Progenitor cell of endocrine pancreas (in vitro differentiated cells): Measurements from ENCODE around the gene SMARCAL1. TPM values are rescaled to one million over a fixed set of nuclear protein-coding genes. Genes with fewer than 3 reads are reported as not detected.

Source experiments
- DNase-seq: peaks from one replicate; pipeline ENCODE4 v3.0.0; 2021; ENCODE audit warnings: low spot score; ENCODE audit not compliant: unreplicated experiment
- H3K27ac Mint-ChIP-seq: 2 replicates; pipeline ENCODE4 v1.8.0; 2021; ENCODE audit warnings: mild to moderate bottlenecking, moderate library complexity, mixed read lengths
- H3K27me3 Mint-ChIP-seq: 2 replicates; pipeline ENCODE4 v1.8.0; 2021; ENCODE audit warnings: mixed read lengths
- H3K36me3 Mint-ChIP-seq: 2 replicates; pipeline ENCODE4 v1.8.0; 2022; ENCODE audit warnings: mixed read lengths; ENCODE audit not compliant: insufficient read depth
- H3K4me1 Mint-ChIP-seq: 2 replicates; pipeline ENCODE4 v1.8.0; 2021; ENCODE audit warnings: low read depth, mixed read lengths
- H3K4me3 Mint-ChIP-seq: 2 replicates; pipeline ENCODE4 v1.8.0; 2021; ENCODE audit warnings: low read depth, mild to moderate bottlenecking, moderate library complexity, mixed read lengths
- H3K9me3 Mint-ChIP-seq: 2 replicates; pipeline ENCODE4 v1.8.0; 2021; ENCODE audit warnings: low read depth, mixed read lengths
- total RNA-seq: library from RNA; stranded (reverse); gene quantifications from 2 replicates; pipeline ENCODE4 v1.2.1, GENCODE V29; 2021
- TF ChIP-seq, protein P1 (sequence below): fragments of 200-600 bp; sonication (generic); IDR thresholded peaks from one replicate; pipeline ENCODE4 v1.5.0; 2021; ENCODE audit warnings: antibody characterized with exemption, mild to moderate bottlenecking; ENCODE audit not compliant: unreplicated experiment

Gene SMARCAL1
- total RNA-seq, 1 donor from 2014 or later: 38.1 TPM

DNA sequence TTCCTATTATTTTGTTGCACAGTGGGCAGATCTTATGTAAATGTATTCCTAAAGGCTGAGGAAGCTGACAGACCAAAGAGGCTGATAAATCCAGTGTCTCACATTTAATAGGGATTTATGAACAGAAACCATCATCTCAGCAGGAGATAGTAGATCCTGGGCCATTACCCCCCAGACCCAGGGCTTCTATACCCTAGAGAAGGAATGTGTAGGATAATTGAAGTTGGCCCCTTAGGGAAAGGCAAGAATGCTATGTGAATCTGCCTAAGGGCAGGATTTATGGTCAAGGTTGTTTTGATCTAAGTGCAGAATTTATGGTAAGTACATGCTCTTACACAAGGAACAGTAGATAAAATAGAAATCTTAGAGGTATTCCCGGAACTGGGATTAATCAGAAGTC, 115.3 kb downstream of the SMARCAL1 start:
- DNase-seq: no peak
- no peak overlapping the region for H3K4me3 Mint-ChIP-seq
- peaks cover 7% of the 10 kb centered on the region for H3K4me1 Mint-ChIP-seq
- no peaks in the 10 kb centered on the region for H3K27me3 Mint-ChIP-seq
- TF ChIP-seq, protein P1, sequence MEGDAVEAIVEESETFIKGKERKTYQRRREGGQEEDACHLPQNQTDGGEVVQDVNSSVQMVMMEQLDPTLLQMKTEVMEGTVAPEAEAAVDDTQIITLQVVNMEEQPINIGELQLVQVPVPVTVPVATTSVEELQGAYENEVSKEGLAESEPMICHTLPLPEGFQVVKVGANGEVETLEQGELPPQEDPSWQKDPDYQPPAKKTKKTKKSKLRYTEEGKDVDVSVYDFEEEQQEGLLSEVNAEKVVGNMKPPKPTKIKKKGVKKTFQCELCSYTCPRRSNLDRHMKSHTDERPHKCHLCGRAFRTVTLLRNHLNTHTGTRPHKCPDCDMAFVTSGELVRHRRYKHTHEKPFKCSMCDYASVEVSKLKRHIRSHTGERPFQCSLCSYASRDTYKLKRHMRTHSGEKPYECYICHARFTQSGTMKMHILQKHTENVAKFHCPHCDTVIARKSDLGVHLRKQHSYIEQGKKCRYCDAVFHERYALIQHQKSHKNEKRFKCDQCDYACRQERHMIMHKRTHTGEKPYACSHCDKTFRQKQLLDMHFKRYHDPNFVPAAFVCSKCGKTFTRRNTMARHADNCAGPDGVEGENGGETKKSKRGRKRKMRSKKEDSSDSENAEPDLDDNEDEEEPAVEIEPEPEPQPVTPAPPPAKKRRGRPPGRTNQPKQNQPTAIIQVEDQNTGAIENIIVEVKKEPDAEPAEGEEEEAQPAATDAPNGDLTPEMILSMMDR: no peak
- H3K9me3 Mint-ChIP-seq: no peaks in the 10 kb centered on the region
- H3K27ac Mint-ChIP-seq: no peak overlapping the region
- H3K36me3 Mint-ChIP-seq: no peaks in the 10 kb centered on the region

DNA sequence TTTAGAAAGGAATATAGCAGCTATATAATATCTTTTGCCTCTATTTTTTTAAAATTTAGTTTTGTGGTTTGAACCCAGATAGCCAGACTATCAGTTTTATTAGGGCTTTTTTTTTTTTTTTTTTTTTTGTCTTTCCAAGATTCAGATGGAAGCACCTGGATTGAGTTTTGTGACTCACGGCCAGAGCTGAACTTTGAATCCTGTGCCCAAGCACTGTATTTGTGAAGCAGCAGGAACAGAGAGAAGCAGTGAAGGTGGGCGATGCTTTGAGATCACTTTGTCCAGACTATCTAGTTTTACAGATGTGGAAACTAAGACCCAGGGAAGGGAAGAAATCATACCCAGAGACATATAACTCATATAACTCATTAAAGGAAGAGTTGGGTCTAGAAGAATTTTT, 120.3 kb downstream of the SMARCAL1 start:
- peaks cover 3% of the 10 kb centered on the region for H3K27me3 Mint-ChIP-seq
- DNase-seq: no peak
- no peaks in the 10 kb centered on the region for H3K9me3 Mint-ChIP-seq
- no peak overlapping the region for H3K27ac Mint-ChIP-seq
- H3K36me3 Mint-ChIP-seq: no peaks in the 10 kb centered on the region
- peaks cover 9% of the 10 kb centered on the region for H3K4me1 Mint-ChIP-seq
- no peak overlapping the region for H3K4me3 Mint-ChIP-seq
- TF ChIP-seq, protein P1: no peak

Other genes starting within 250 kb of the SMARCAL1 start
- 2.0 and 2.2 TPM in 2 replicates for gene MARCHF4, start 40.0 kb upstream of the SMARCAL1 start, total RNA-seq
- 2,606 and 2,721 TPM in 2 replicates for gene RPL37A, start 86.4 kb downstream of the SMARCAL1 start, total RNA-seq
- 249 and 274 TPM in 2 replicates for gene IGFBP2, start 220.9 kb downstream of the SMARCAL1 start, total RNA-seq